HG02870 (cell line): ENCODE data around the gene JOSD1.

Experiments
- ATAC-seq: cut with Tn5 transposase; IDR thresholded peaks from one replicate; pipeline ENCODE4 v1.9.1; 2021; ENCODE audit warnings: mild to moderate bottlenecking, moderate library complexity; ENCODE audit not compliant: unreplicated experiment

Gene JOSD1

GRCh38 chr22:38700789-38701628 lies at the start of gene JOSD1:
JOSD1 (minus strand) TSS chr22:38700943; CDS start chr22:38699987, 956 bp downstream.
- peak; percentile 29 for ATAC-seq

- ATAC-seq: no peak
Observed at GRCh38 chr22:38750104-38750503, 49.4 kb upstream of the JOSD1 start.

- ATAC-seq: no peak
Observed at GRCh38 chr22:38748487-38749136, 47.9 kb upstream of the JOSD1 start.

DNA sequence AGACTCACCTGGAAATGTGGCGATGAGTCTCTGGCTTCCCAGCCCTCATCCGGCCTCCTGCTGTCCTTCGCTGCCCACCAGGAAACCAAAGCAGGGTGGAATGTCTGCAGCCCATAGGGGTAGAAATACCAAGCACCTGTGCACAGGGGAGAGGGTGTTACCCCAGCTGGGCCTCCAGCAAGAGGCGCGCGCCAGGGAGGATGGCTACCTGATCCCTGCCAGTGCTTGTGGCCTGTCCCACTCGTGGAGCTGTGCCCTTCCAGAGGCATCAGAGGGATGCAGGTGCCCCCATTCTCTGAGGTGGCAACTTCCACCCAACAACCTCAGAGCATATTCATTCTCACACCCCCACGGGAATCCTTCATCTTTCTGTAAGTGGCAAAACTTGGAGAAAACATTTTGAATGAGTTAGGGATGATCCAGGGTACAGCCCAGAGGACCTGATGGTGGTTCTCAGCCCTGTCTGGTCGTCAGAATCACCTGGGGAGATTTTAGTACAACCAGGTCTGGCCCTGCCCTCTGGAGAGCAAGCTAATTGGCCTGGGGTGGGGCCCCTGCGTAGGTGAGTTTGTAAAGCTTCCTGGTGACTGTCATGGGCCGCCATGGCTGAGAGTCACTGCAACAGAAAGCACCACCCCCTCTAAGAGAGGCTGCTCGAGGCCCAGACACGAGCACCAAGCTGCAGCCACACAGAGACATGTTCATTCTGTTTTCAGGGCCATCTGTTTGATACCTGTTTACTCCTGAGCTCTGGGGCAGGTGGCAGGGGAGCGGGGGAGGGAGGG lies 45.1 kb upstream of the JOSD1 start:
- ATAC-seq: no peak

DNA sequence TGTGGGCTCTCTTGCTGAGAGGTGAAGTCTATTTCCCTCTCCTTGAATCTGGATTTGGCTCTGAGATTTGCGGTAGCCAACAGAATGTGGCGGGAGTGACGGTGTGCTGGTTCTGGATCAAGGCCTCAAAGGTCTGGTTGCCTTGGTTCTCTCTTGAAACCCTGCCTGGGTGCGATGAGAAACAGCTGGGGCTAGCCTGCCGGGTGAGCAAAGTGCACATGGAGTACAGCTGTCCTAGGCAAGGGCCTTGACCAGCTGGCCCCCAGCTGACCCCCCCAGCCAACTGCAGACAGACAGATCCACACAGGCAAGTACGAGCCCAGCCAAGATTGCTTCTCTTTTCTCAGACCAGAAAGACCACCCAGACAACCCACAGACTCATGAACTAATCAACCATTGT lies 44.2 kb upstream of the JOSD1 start:
- ATAC-seq: no peak

DNA sequence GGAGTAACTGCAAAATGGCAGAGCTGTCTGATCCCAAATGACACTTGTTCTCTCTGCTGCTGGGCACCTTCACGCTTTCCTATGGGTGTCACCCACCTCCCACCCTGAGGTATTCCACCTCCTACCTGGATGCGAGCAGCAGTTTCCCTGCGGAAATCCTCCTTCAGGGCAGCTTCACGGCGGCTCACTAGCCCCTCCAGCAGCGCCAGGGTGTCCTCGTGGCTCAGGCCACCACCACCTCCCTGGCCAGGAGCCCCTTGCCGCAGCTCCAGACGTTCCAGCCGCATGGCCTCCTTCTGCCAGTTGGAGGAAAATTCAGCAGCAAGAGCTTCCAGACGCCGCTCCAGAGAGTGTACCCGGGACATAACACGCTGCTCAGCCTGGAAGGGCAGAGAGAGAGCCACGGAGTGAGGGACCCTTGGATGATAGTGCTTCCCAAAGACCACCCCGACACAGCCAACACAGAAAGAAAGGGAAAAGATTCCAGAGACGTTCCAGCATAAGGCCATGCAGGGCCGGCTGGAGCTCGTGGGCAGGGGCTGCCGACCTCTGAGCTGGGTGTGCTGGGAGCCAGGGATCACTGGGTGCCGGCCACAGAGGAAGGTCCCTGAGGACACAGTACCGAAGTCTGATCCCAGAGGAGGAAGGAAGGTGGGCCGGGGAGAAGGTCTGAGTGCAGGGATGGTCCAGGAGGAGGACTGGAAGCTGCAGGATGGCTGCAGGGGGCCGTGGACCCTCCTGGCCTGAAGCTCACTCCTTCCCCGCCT lies 41.6 kb upstream of the JOSD1 start:
- ATAC-seq: no peak

- ATAC-seq: no peak
Observed at GRCh38 chr22:38741576-38741975, 40.8 kb upstream of the JOSD1 start.

- no peak for ATAC-seq
Observed at GRCh38 chr22:38741166-38741565, 40.4 kb upstream of the JOSD1 start.

DNA sequence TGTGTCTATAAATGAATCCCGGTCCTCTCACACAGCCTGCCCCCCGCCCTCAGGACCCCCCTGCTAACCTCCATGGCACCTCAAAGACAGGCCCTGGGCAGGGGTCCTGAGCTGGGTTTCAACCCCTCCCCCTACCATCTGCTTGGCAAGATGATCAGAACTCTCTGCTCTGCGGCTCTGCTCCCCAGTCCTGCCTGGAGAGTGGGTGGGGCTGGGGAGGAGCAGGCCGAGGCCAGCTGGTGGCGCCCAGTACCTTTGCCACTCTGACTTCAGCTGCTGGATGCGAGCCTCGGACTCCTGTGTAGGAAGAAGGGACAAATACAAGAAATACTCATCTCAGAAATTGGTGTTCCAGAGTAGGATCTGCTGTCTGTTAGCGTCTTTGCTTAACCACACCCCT lies 40.0 kb upstream of the JOSD1 start:
- ATAC-seq: no peak

- ATAC-seq: no peak
Observed at GRCh38 chr22:38740116-38740723, 39.5 kb upstream of the JOSD1 start.

DNA sequence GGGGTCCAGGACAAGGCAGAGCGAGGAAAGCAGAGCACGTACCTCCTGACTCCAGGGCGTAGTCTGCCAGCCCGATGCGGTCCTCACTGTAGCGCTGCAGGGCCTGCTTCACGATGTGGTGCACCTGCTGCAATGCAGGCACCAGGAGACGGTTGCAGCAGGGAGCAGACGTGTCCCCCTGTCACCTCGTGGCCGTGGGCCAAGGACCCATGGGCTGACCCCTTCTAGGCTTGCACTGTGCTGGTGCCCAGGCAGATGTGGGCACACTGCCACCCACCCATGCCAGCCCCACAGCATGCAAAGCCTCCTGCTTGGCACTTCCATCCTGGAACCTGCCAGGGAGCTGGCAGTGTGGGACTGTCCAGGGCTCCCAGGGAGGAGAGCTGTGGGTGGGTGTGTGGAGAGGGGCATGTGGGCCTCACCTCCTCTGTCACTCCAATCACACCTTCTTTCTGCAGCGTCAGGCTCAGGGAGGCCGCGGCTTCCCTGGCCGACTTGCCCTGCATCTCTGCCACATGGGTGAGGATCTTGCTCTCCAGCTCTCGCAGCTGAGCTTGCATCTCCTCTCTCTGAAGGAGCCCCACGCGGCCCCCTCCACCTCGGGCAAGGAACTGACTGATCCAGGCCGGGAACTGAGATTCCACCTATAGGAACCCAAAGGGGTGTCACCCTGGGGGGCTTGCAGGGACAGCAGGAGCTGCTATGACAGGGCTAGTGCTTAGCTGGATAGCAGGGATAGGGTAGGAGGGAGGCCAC lies 38.7 kb upstream of the JOSD1 start:
- no peak for ATAC-seq

DNA sequence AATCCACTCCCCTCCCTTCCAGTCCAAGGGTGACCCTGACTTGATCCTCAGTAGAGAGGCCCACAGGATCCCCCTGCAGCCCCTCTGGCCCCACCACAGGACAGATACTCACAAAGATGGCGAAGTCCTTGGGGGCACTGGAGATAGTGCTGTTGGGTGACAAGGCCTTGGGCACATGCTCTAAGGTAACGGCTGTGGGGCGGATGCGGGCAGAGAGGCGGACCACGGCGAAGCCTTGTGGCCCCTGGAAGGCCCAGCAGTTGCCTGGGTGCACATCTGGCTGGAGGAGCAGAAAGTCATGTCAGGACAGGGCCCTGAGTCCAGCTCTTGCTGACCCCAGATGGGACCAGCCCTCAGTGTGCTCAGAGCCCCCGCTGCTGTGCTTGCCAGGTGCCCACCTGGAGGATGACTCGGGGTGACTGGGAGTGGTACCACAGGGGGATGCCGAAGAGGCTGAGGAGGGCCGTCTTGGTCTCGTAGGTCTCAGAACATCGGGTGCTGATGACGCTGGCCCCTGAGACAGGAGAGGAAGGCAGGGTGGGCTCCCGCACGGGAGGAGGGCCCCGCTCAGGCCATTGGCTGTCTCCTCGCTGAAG lies 37.8 kb upstream of the JOSD1 start:
- ATAC-seq: no peak

DNA sequence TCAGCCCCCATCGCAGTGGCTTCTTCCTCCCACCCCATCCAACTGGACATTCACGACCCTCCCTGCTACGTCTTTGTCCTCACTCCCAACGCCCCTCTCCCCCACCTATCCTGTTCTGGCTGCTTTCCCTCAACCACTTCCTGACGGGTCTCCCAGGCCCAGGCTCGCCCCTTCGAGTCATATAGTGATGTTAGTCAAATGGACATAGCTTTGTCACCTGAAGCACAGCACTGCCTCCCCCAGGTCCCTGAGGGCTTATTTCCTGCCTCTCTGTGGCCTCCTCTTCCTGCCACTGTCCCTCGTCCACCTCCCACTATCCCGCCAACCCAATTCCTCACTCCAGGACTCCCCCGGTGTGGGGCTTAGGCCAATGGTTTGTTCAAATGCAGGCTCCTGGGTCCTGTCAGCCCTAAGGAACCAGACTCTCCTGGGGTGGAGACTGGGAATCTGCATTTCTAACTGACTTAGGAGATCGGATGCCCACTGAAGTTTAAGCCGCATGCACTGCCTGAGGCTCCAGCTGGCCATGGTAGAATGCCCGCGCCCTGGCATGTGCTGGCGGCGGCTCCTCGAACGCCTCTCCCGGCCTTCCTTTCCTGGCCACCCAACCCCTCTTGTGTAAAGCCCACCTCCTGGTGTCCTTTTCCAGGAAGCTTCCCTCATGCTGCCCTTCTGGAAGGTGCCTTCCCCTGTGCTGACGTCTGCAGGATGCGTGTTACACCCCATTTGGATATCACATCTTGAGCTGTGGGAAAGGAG lies 36.7 kb upstream of the JOSD1 start:
- no peak for ATAC-seq

DNA sequence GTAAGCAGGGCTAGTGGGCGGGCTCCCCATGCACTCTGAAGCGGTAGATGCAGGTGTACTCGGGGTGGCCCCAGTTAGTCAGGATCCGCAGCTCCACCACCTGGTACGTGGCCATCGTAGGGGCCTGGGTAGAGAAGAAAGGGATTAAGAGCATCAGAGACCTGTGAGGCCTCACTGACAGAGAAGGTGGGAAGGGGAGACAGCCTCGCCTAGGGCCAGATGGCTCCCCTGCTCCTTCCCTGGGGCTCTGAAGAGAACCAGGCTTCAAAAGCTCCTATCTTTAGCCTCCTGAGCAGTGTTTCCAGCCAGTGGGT lies 35.5 kb upstream of the JOSD1 start:
- ATAC-seq: no peak

DNA sequence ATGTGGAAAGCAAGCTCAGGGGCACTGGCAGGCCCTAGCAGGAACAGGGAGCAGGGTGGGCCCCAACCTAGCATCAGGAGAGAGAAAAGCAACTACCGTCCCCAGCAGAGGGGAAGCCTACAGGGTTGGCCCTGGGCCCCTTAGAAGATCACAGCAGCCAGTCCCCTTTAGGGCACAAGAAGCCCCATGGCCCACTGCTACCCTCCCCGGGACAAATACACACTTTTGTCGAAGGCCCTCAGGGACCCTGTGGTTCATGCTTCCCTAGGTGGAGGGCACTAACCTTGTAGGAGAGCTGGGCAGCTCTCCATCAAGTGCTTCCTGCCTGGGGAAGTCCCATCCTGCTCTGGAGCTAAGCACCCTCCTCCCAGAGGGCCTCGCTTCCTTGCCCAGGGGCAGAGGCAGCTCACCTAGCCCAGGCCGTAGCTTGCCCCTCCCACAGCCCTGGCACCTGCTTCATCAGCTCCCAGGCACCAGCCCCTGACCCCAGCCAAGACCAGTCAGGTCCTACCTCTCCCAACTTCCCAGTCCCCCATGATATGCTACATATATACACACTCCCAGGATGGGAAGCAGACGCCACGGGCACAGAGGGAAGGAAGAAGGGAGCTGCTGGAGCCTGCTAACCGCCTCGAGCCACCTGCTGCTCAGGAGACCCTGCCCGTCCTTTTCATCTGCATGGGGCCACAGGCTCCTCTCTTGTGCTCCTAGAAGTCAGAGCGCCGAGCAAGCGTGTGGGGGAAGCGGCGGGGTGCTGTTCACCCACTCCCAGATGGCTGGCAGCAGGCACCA lies 34.9 kb upstream of the JOSD1 start:
- ATAC-seq: no peak

GRCh38 chr22:38735126-38735464 lies 34.4 kb upstream of the JOSD1 start:
- no peak for ATAC-seq

GRCh38 chr22:38734421-38735100 lies 33.8 kb upstream of the JOSD1 start:
- no peak for ATAC-seq
